ENCODE measurements around the gene ANKRD24. TPM values are rescaled to one million over a fixed set of nuclear protein-coding genes. Genes with fewer than 3 reads are reported as not detected.

Gene ANKRD24
- total and polyA plus RNA-seq, 7 donors: 0.34 to 2.7 (median 0.46) TPM

DNA sequence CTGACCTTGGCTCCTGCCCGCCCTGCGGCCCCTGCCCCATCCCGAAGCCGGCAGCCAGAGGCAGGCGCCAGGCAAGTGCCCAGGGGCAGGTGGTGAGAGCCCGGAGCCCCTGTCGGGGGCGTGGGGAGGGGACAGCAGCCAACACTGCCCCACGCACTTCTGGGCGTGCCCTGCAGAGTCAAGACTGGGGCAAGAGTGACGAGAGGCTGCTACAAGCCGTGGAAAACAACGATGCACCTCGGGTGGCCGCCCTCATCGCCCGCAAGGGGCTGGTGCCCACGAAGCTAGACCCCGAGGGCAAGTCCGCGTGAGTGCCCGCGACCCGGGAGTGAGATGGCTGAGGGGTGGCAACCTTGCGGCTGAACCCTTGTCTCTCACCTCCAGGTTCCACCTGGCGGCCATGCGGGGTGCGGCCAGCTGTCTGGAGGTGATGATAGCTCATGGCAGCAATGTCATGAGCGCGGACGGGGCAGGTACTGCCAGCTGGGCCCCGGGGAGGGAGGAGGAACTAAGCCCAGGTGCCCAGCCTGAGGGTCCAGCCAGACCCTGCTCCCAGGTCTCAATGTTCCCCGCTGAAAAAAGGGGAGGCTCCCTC lies 17.3 kb downstream of the ANKRD24 start:
- TF ChIP-seq CTCF (IDR thresholded peaks at IDR 0.05): no peak

DNA sequence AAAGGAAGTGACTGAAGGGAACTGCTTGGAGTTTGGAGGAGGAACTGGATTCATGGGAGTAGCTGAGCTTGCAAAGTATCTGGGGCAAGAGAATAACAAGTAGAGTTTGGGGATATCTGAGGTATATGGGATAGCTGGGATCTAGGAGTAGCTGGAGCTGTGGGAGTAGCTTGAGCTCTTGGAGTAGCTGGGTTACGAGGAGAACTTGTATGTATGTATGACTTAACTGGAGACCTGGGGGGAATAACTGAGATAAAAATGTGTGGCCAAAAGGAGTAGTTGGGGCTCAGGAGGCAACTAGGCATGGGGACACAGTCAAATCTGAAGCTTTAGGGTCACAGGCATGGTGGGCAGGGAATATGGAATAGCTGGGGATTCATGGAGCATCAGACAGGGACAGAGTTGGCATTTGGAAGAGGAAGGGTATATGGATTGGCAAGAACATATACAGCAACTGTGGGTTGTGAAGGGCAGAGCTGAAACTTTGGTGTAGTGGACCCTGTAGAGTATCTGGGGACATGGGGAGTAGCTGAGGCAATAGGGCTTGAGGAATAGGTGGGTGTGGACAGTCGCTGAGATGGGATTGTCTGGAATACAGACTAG lies 18.6 kb downstream of the ANKRD24 start:
- Histone ChIP-seq H3K4me1 (peaks cover 3% of the 10 kb centered on the region), H3K27ac (no peak overlapping the region), H3K36me3 (ENCODE audit: insufficient read depth in 1 of 2, low read depth in 1 of 2) (no peaks in the 10 kb centered on the region), H3K9me3 (no peaks in the 10 kb centered on the region), H3K27me3 (ENCODE audit: insufficient read depth in 3 of 3, low read length in 2 of 3) (peaks cover 0 to 46% (median 18%) of the 10 kb centered on the region in 3 donors), H3K4me3 (no peak overlapping the region)
- no peak for ATAC-seq
- intact Hi-C loops (cut with DNase I): loop anchor here in 1 of 2 donors (10.0 kb wide), 1 partner anchor 216 kb away; the partner anchor contains the start of gene EEF2
- WGBS, 3 donors: 47 to 85% (median 77%) methylated on average over 2 of the region's 2 CpGs
- TF ChIP-seq CTCF (IDR thresholded peaks at IDR 0.05): no peak
- DNase-seq: no peak

More for the DNA sequence above, 17.3 kb downstream of the ANKRD24 start:
- no peak overlapping the region for H3K27ac ChIP-seq
- H3K36me3 ChIP-seq (ENCODE audit: insufficient read depth in 1 of 2, low read depth in 1 of 2): no peaks in the 10 kb centered on the region
- peaks cover 1% of the 10 kb centered on the region for H3K4me1 ChIP-seq
- ATAC-seq (no peak), DNase-seq (no peak)
- H3K4me3 ChIP-seq: no peak overlapping the region
- WGBS, 3 donors: 64 to 71% (median 68%) methylated on average over 33 of the region's 33 CpGs
- intact Hi-C loops (cut with DNase I): loop anchor here in 1 of 2 donors (10.0 kb wide), 1 partner anchor 215 kb away; the partner anchor contains the start of gene EEF2
- no peaks in the 10 kb centered on the region for H3K9me3 ChIP-seq
- peaks cover 0 to 56% (median 20%) of the 10 kb centered on the region in 3 donors for H3K27me3 ChIP-seq (ENCODE audit: insufficient read depth in 3 of 3, low read length in 2 of 3)

- no peak for TF ChIP-seq CTCF (IDR thresholded peaks at IDR 0.05)
- no peak for ATAC-seq
- Histone ChIP-seq H3K9me3 (no peaks in the 10 kb centered on the region), H3K4me1 (peaks cover 3% of the 10 kb centered on the region), H3K27ac (no peak overlapping the region), H3K27me3 (ENCODE audit: insufficient read depth in 3 of 3, low read length in 2 of 3) (peaks cover 0 to 39% (median 13%) of the 10 kb centered on the region in 3 donors), H3K4me3 (no peak overlapping the region), H3K36me3 (ENCODE audit: insufficient read depth in 1 of 2, low read depth in 1 of 2) (no peaks in the 10 kb centered on the region)
- intact Hi-C loops (cut with DNase I): loop anchor here in 1 of 2 donors (10.0 kb wide), 1 partner anchor 217 kb away; the partner anchor contains the start of gene EEF2
- no peak for DNase-seq
- WGBS, 3 donors: 77 to 81% (median 80%) methylated on average over 4 of the region's 4 CpGs
Observed at GRCh38 chr19:4201798-4202197, 19.3 kb downstream of the ANKRD24 start.

DNA sequence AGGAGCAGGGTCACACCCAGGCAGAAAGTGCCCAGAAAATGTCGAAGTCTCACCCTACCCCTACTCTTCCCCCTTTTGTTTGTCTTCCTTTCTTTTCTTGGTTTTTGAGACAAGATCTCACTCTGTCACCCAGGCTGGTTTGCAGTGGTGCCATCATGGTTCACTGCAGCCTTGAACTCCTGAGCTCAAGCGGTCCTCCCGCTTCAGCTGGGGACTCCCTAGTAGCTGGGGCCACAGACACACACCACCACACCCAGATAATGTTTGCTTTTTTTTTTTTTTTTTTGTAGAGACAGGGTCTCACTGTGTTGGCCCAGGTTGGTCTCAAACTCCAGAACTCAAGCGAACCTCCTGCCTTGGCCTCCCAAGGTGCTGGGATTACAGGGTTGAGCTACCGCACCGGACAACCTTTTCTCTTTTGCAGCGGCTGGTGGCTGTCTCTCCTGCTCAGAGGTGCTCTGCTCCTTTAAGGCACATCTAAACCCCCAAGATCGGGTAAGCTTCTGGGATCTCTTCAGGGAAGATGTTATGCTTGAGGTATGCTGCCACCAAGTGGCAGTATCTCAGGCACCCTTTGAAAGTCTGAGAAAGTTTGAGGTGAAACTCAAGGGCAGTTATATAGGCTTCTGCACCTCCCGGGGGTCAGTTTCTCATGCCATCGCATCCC lies 24.5 kb downstream of the ANKRD24 start:
- H3K4me1 ChIP-seq: peaks cover 3% of the 10 kb centered on the region
- TF ChIP-seq CTCF (IDR thresholded peaks at IDR 0.05): no peak
- H3K4me3 ChIP-seq: no peak overlapping the region
- no peak overlapping the region for H3K27ac ChIP-seq
- DNase-seq (no peak), ATAC-seq (no peak)
- no peaks in the 10 kb centered on the region for H3K9me3 ChIP-seq
- 81 to 86% (median 81%) methylated on average over 10 of the region's 10 CpGs for WGBS, 3 donors
- intact Hi-C loops (cut with DNase I): loop anchor here (5.0 to 10.0 kb wide), 2 partner anchors 65 to 222 kb away; partner anchors contain the start of gene EEF2 (in 1 of the 2)
- H3K27me3 ChIP-seq (ENCODE audit: insufficient read depth in 3 of 3, low read length in 2 of 3): peaks cover 0 to 8% (median 1%) of the 10 kb centered on the region in 3 donors
- H3K36me3 ChIP-seq (ENCODE audit: insufficient read depth in 1 of 2, low read depth in 1 of 2): no peaks in the 10 kb centered on the region

All from psoas muscle (tissue), 8 donors.